Glutamatergic neuron (in vitro differentiated cells): ENCODE results near the gene DUSP22. TPM values are rescaled to one million over a fixed set of nuclear protein-coding genes. Genes with fewer than 3 reads are reported as not detected.

ENCODE experiments used
- DNase-seq: peaks from one replicate; pipeline ENCODE4 v3.0.0; 2022
- H3K27ac Mint-ChIP-seq: one replicate; pipeline ENCODE4 v1.8.0; 2020; ENCODE audit warnings: mild to moderate bottlenecking, mixed read lengths, inconsistent platforms; ENCODE audit not compliant: unreplicated experiment
- H3K27me3 Mint-ChIP-seq: one replicate; pipeline ENCODE4 v1.8.0; 2020; ENCODE audit warnings: mild to moderate bottlenecking, moderate library complexity, mixed read lengths, inconsistent platforms; ENCODE audit not compliant: unreplicated experiment
- H3K36me3 Mint-ChIP-seq: one replicate; pipeline ENCODE4 v1.8.0; 2020; ENCODE audit warnings: mild to moderate bottlenecking, mixed read lengths, inconsistent platforms; ENCODE audit not compliant: unreplicated experiment
- H3K4me1 Mint-ChIP-seq: one replicate; pipeline ENCODE4 v1.8.0; 2020; ENCODE audit warnings: mild to moderate bottlenecking, low read depth, mixed read lengths, inconsistent platforms; ENCODE audit not compliant: unreplicated experiment
- H3K4me3 Mint-ChIP-seq: one replicate; pipeline ENCODE4 v1.8.0; 2020; ENCODE audit warnings: mild to moderate bottlenecking, mixed read lengths, inconsistent platforms; ENCODE audit not compliant: unreplicated experiment
- H3K9me3 Mint-ChIP-seq: one replicate; pipeline ENCODE4 v1.8.0; 2020; ENCODE audit warnings: mild to moderate bottlenecking, moderate library complexity, mixed read lengths, inconsistent platforms; ENCODE audit not compliant: unreplicated experiment
- CTCF ChIP-seq: fragments of 200-600 bp; sonication (generic); IDR thresholded peaks from one replicate; pipeline ENCODE4 v1.5.0; 2021; ENCODE audit not compliant: partially characterized antibody, unreplicated experiment
- total RNA-seq: library from RNA; stranded (reverse); fragmentation: NEBNext Ultra II Directional; extraction: Animal tissue kit (Norgen Biotek cat#: 25700); gene quantifications from one replicate; pipeline ENCODE4 v1.2.1, GENCODE V29; 2021; ENCODE audit not compliant: unreplicated experiment

DUSP22 gene
- total RNA-seq, 1 donor from 2014 or later: 40.4 TPM

- Mint-ChIP-seq H3K4me3 (no peak overlapping the region), H3K27ac (no peak overlapping the region), H3K9me3 (peaks cover 11% of the 10 kb centered on the region), H3K4me1 (peaks cover 6% of the 10 kb centered on the region), H3K27me3 (peaks cover 13% of the 10 kb centered on the region), H3K36me3 (peaks cover 7% of the 10 kb centered on the region)
- DNase-seq: no peak
- TF ChIP-seq CTCF: no peak
Observed at GRCh38 chr6:394641-395289, 102.5 kb downstream of the DUSP22 start.

GRCh38 chr6:395432-396125 lies 103.3 kb downstream of the DUSP22 start:
- H3K4me3 Mint-ChIP-seq: no peak overlapping the region
- H3K36me3 Mint-ChIP-seq: peaks cover 7% of the 10 kb centered on the region
- peaks cover 6% of the 10 kb centered on the region for H3K4me1 Mint-ChIP-seq
- H3K27ac Mint-ChIP-seq: no peak overlapping the region
- DNase-seq: no peak
- H3K27me3 Mint-ChIP-seq: peaks cover 13% of the 10 kb centered on the region
- no peak for TF ChIP-seq CTCF
- H3K9me3 Mint-ChIP-seq: peaks cover 11% of the 10 kb centered on the region

DNA sequence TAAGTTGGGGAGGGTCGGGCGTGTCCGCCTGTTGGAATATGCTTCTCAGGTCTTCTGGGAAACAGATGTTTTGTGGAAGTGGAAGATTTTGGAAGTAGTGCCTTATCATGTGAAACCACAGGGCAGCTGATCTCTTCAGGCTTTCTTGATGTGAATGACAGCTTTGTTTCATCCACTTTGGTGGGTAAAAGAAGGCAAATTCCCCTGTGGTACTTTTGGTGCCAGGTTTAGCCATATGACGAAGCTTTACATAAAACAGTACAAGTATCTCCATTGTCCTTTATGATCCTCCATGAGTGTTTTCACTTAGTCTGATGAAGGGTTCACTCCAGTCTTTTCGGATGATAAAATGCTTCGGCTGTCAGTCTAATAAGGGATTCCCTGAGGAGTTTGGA lies 103.8 kb downstream of the DUSP22 start:
- Mint-ChIP-seq H3K9me3 (peaks cover 7% of the 10 kb centered on the region), H3K27me3 (peaks cover 8% of the 10 kb centered on the region), H3K36me3 (peaks cover 7% of the 10 kb centered on the region), H3K4me3 (no peak overlapping the region), H3K27ac (no peak overlapping the region), H3K4me1 (peaks cover 6% of the 10 kb centered on the region)
- no peak for TF ChIP-seq CTCF
- no peak for DNase-seq

- H3K4me1 Mint-ChIP-seq: peaks cover 6% of the 10 kb centered on the region
- H3K9me3 Mint-ChIP-seq: peaks cover 7% of the 10 kb centered on the region
- no peak overlapping the region for H3K4me3 Mint-ChIP-seq
- TF ChIP-seq CTCF: no peak
- no peak for DNase-seq
- H3K27ac Mint-ChIP-seq: no peak overlapping the region
- H3K36me3 Mint-ChIP-seq: peaks cover 7% of the 10 kb centered on the region
- peaks cover 7% of the 10 kb centered on the region for H3K27me3 Mint-ChIP-seq
Observed at GRCh38 chr6:397056-397455, 104.8 kb downstream of the DUSP22 start.

GRCh38 chr6:397604-398003 lies 105.3 kb downstream of the DUSP22 start:
- H3K4me1 Mint-ChIP-seq: peaks cover 6% of the 10 kb centered on the region
- DNase-seq: no peak
- H3K27ac Mint-ChIP-seq: no peak overlapping the region
- peaks cover 8% of the 10 kb centered on the region for H3K27me3 Mint-ChIP-seq
- no peak overlapping the region for H3K4me3 Mint-ChIP-seq
- no peak for TF ChIP-seq CTCF
- H3K9me3 Mint-ChIP-seq: peaks cover 7% of the 10 kb centered on the region
- H3K36me3 Mint-ChIP-seq: peaks cover 7% of the 10 kb centered on the region
